ENCODE measurements around the gene EHD4. TPM values are rescaled to one million over a fixed set of nuclear protein-coding genes. Genes with fewer than 3 reads are reported as not detected.

EHD4 gene
- polyA plus RNA-seq, 1 of the 3 experiments (the other 2 are of a cell fraction), result 17.5 TPM

- TF ChIP-seq IRF3 (IDR thresholded peaks at IDR 0.05; ENCODE audit: low read depth, low read length) (no peak), RAD21 (IDR thresholded peaks at IDR 0.05; ENCODE audit: low read length) (no peak), RCOR1 (IDR thresholded peaks at IDR 0.05; ENCODE audit: low read length) (no peak), TEAD4 (IDR thresholded peaks at IDR 0.05; ENCODE audit: borderline replicate concordance, insufficient read depth) (no peak), ZBTB33 (IDR thresholded peaks at IDR 0.05; ENCODE audit: borderline replicate concordance, low read depth) (no peak), RXRA (IDR thresholded peaks at IDR 0.05; ENCODE audit: borderline replicate concordance, low read depth) (no peak), YY1 (IDR thresholded peaks at IDR 0.05; ENCODE audit: low read depth) (no peak)
These were observed 19.9 kb upstream of the EHD4 start (continued) for GRCh38 chr15:41992151-41992802.

GRCh38 chr15:41990691-41991090 lies 18.3 kb upstream of the EHD4 start:
- Histone ChIP-seq H3K9me3 (no peaks in the 10 kb centered on the region), H3K79me2 (ENCODE audit: insufficient read depth) (no peaks in the 10 kb centered on the region), H3K4me1 (ENCODE audit: control insufficient read depth in 1 of 2, insufficient read depth in 2 of 2, low read depth in 1 of 2, low read length in 1 of 2) (no peaks in the 10 kb centered on the region; a peak in 1 of 4 replicates), H3K27ac (ENCODE audit: low read depth in 2 of 2, low read length in 1 of 2) (no peak overlapping the region), H2AFZ (ENCODE audit: low read depth) (no peak overlapping the region), H4K20me1 (ENCODE audit: insufficient read depth) (no peaks in the 10 kb centered on the region), H3K9me2 (no peaks in the 10 kb centered on the region), H3K9ac (no peak overlapping the region), H3K27me3 (ENCODE audit: insufficient read depth) (no peaks in the 10 kb centered on the region), H3K4me3 (ENCODE audit: low read depth in 2 of 2, low read length in 1 of 2) (no peak overlapping the region), H3K4me2 (no peak overlapping the region), H3F3A (replicated peaks; ENCODE audit: insufficient read depth) (no peaks in the 10 kb centered on the region), H3K36me3 (replicated peaks in 1 of 2; ENCODE audit: control insufficient read depth in 1 of 2, insufficient read depth in 2 of 2, low read length in 1 of 2) (no peaks in the 10 kb centered on the region)
- no peak for TF ChIP-seq REST (IDR thresholded peaks at IDR 0.05; ENCODE audit: low read depth, low read length)
- TF ChIP-seq ELF1 (IDR thresholded peaks at IDR 0.05), result no peak
- TF ChIP-seq, protein P1, sequence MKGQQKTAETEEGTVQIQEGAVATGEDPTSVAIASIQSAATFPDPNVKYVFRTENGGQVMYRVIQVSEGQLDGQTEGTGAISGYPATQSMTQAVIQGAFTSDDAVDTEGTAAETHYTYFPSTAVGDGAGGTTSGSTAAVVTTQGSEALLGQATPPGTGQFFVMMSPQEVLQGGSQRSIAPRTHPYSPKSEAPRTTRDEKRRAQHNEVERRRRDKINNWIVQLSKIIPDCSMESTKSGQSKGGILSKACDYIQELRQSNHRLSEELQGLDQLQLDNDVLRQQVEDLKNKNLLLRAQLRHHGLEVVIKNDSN (IDR thresholded peaks at IDR 0.05; ENCODE audit: borderline replicate concordance, low read depth), result no peak
- TF ChIP-seq TEAD4 (IDR thresholded peaks at IDR 0.05; ENCODE audit: borderline replicate concordance, insufficient read depth), result no peak
- no peak for TF ChIP-seq RXRA (IDR thresholded peaks at IDR 0.05; ENCODE audit: borderline replicate concordance, low read depth)
- TF ChIP-seq TAF1 (IDR thresholded peaks at IDR 0.05; ENCODE audit: borderline replicate concordance, low read depth, low read length), result no peak
- no peak for TF ChIP-seq JUND (IDR thresholded peaks at IDR 0.05)
- no peak for TF ChIP-seq RFX5 (IDR thresholded peaks at IDR 0.05; ENCODE audit: low read length)
- TF ChIP-seq EP300 (IDR thresholded peaks at IDR 0.05; ENCODE audit: borderline replicate concordance in 1 of 2, low read depth in 1 of 2, low read length in 1 of 2), result no peak
- no peak for TF ChIP-seq RAD21 (IDR thresholded peaks at IDR 0.05; ENCODE audit: low read length)
- no peak for TF ChIP-seq ZBTB33 (IDR thresholded peaks at IDR 0.05; ENCODE audit: borderline replicate concordance, low read depth)
- TF ChIP-seq SIN3A (IDR thresholded peaks at IDR 0.05; ENCODE audit: borderline replicate concordance, low read depth, low read length), result no peak
- no peak for TF ChIP-seq FOXM1 (IDR thresholded peaks at IDR 0.05; ENCODE audit: low read depth)
- no peak for TF ChIP-seq FOSL2 (IDR thresholded peaks at IDR 0.05; ENCODE audit: borderline replicate concordance, low read depth)
- 75% methylated on average over 3 of the region's 3 CpGs for WGBS (ENCODE audit: low lambda C conversion rate)
- POLR2A ChIA-PET, result no interaction called here
- CTCF ChIA-PET, result interaction anchor here (1.0 to 11.1 kb wide), 16 partner anchors 8 to 163 kb away, joined by 3 to 172 read pairs (median 14); no protein-coding TSS in a partner anchor
- no peak for DNase-seq

All from SK-N-SH (cell line).